Stimulated activated CD8-positive, alpha-beta memory T cell treated with anti-CD3 and anti-CD28 coated beads, Interleukin-7, amount 100 ng/mL, for 4 hours (primary cell): ENCODE data around the gene SUPT3H.

ENCODE experiments used
- DNase-seq, 2 donors: peaks; one replicate each; pipeline ENCODE4 v3.0.0-alpha.2; 2020; ENCODE audit warnings: low read depth in 2 of 2

The SUPT3H gene

DNA sequence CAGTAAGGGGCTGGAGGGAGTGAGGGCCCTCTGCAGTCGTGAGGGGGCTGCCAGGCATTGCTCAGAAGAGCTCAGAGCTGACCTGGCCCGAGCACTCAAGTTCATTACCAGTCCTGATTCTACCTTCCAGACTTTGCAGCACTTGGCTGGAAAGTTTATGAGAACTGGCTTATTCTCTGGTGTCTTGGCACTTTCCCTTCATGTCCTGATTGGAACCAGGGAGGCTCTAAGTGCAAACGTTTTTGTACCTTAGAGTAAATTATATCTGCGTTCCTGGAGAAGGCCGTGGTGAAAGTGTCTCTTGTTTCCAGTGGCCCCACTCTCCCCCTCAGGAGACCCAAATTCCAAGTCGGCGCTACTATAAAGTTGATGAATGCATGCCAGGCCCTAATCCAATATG, 587.9 kb downstream of the SUPT3H start:
- no peak for DNase-seq

DNA sequence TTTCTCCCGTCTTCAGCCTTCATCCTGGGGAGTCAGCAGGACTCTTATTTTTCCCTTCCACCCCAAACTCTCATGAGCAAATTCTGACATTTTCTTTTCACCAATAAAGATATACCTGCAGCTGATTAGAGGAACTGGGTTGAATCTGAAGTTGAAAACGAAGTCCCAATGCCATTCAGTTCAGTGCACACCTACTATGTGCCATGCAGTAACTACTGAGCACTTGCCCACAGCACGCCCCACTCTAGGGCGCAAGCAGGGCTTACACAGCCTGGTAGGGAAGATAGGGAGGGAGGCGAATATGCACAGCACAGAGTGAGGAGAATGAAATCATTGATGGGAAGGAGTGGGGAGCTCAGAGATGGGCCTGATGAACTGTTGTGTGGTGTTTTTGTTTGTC, 588.7 kb downstream of the SUPT3H start:
- DNase-seq, result no peak

DNA sequence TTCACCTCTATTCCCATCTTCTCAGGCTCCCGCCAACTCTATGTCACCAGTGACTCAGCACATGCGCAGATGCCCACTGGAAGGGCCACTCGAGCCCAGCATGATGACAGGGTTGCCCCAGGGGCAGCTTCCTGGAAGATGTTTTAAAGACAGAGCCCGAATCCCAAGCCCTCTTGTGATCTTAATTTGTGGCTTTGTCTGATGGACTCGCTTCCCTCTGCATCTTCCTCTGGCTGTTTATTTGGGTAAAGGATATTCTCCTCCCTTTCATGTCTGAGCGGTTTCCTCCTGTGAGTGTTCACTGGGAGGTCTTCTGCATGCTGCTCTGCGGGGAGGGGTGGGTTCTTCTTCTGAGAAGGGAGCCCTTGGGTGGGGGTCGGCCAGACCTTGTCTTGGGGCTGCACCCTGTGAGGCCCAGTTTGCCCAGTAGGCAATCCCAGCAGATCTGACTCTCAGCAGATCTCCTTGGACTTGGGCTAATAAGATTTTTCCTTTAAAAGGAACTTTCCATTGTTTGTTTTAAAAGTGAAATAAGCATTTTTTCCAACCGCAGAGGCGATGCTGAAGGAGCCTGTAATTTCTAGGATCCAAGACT, 589.2 kb downstream of the SUPT3H start:
- DNase-seq, result no peak

- DNase-seq, result no peak
These were observed 590.4 kb downstream of the SUPT3H start for GRCh38 chr6:44787254-44787834.

DNA sequence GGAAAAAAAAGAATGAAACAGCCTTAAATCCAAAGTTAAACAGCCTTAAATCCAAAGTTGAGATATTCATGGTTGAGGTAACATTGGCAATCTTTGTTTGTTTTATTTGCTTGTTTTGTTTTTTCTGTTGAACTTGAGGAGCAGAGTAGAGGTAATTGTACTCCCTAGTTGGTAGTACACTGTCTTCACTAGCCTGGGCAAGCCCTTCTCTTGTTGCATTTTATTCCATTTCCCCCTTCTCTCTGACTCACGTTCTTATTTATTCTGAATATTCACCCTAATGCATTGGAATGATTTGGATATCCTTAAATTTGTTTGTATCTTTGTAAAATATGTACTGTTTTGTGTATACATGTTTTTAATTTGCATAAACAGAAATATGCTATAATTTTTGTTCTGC, 592.6 kb downstream of the SUPT3H start:
- DNase-seq, result no peak

- no peak for DNase-seq
These were observed 593.5 kb downstream of the SUPT3H start for GRCh38 chr6:44784195-44784594.

DNA sequence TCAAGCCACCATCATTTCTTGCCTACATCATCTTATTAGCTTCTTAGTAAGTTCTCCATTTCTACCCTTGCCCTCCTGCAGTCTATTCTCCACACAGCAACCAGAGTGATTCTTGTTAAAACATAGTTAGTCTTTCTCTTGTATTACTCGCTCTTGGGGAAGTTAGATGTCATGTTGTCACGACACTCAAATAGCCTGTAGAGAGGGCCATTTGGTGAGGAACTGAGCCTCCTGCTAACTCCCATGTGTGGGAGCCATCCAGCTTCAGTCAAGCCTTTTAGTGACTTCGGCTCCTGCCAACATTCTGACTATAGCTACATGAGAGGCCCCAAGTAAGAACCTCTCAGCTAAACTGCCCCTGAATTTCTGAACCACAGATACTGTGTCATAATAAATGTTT, 594.8 kb downstream of the SUPT3H start:
- no peak for DNase-seq

- DNase-seq, result no peak
These were observed 595.7 kb downstream of the SUPT3H start for GRCh38 chr6:44781912-44782597.

GRCh38 chr6:44780161-44780560, 597.6 kb downstream of the SUPT3H start:
- no peak for DNase-seq

DNA sequence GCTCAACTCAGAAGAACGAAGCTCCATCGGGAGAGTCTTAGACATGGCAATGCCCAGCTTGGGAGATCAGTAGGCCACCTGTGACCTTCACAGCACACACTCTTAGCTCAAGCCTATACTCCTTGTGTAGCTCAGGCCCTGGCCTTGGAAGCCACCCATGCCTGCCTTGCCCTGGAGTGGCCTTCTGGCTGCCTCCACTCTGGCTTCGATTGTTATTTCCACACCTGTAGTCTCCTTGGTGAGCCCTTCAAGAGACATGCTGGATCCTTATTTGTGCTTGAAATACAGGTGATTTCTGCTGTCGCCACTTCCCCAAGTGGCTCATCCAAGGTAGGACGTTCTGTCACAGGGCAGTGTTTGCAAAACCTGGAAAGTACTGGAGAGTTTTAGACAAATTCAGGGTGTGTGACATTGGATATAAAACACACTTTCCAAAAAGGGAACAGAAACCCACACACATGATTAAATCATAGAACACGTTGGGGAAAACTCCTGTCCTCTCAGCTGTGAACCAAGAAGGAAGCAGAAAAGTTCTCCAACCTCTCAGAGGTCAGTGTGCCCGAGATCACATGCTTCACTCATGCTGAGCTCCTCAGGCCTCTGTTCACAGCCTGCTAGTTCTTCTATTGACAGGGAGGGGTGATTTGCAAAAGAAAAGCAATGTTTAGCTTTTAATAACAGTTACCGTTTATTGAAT, 598.5 kb downstream of the SUPT3H start:
- DNase-seq, result no peak
